ENCODE measurements around the gene PDIA5. TPM values are rescaled to one million over a fixed set of nuclear protein-coding genes. Genes with fewer than 3 reads are reported as not detected.

Gene PDIA5
- total RNA-seq, 1 experiment from 2014 or later, result 41.5 TPM

DNA sequence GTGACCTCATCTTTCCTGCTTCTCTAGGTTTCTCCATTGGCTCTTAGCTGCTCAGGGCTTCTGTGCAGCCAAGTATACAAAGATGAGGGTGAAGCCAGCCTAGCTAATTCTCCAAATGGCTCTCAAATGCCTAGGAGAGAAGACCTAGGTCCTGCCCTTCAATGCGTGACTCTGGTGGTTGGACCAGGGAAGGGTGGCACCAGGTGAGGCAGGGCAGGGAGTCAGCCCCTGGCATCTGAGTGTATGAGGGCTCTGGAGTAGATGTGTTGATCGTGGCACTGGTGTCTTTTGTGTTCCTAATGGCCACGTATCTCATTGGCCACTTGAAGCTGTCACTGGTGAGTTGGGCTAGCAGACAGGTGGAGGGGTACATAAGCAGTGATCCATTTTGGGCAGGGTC, 59.8 kb downstream of the PDIA5 start:
- TF ChIP-seq SMAD3 (CRISPR knock-in tag; IDR thresholded peaks at IDR 0.05; ENCODE audit: borderline replicate concordance), result no peak
- TF ChIP-seq, protein P1, sequence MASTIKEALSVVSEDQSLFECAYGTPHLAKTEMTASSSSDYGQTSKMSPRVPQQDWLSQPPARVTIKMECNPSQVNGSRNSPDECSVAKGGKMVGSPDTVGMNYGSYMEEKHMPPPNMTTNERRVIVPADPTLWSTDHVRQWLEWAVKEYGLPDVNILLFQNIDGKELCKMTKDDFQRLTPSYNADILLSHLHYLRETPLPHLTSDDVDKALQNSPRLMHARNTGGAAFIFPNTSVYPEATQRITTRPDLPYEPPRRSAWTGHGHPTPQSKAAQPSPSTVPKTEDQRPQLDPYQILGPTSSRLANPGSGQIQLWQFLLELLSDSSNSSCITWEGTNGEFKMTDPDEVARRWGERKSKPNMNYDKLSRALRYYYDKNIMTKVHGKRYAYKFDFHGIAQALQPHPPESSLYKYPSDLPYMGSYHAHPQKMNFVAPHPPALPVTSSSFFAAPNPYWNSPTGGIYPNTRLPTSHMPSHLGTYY (CRISPR knock-in tag; IDR thresholded peaks at IDR 0.05), result no peak
- TF ChIP-seq, protein P2, sequence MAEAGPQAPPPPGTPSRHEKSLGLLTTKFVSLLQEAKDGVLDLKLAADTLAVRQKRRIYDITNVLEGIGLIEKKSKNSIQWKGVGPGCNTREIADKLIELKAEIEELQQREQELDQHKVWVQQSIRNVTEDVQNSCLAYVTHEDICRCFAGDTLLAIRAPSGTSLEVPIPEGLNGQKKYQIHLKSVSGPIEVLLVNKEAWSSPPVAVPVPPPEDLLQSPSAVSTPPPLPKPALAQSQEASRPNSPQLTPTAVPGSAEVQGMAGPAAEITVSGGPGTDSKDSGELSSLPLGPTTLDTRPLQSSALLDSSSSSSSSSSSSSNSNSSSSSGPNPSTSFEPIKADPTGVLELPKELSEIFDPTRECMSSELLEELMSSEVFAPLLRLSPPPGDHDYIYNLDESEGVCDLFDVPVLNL (CRISPR knock-in tag; IDR thresholded peaks at IDR 0.05; ENCODE audit: borderline replicate concordance, low read depth), result no peak
- no peak for TF ChIP-seq ZNF396 (CRISPR knock-in tag; IDR thresholded peaks at IDR 0.05; ENCODE audit: borderline replicate concordance)
- TF ChIP-seq ETV6 (CRISPR knock-in tag; IDR thresholded peaks at IDR 0.05), result no peak
- no peak for TF ChIP-seq ELF4 (CRISPR knock-in tag; IDR thresholded peaks at IDR 0.05; ENCODE audit: low read depth)
- TF ChIP-seq, protein P3, sequence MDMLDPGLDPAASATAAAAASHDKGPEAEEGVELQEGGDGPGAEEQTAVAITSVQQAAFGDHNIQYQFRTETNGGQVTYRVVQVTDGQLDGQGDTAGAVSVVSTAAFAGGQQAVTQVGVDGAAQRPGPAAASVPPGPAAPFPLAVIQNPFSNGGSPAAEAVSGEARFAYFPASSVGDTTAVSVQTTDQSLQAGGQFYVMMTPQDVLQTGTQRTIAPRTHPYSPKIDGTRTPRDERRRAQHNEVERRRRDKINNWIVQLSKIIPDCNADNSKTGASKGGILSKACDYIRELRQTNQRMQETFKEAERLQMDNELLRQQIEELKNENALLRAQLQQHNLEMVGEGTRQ (CRISPR knock-in tag; IDR thresholded peaks at IDR 0.05), result no peak
- Mint-ChIP-seq H3K4me3 (no peak overlapping the region), H3K27me3 (ENCODE audit: low read depth) (no peaks in the 10 kb centered on the region), H3K9me3 (no peaks in the 10 kb centered on the region), H3K4me1 (peaks cover 10% of the 10 kb centered on the region), H3K36me3 (peaks cover 29% of the 10 kb centered on the region), H3K27ac (no peak overlapping the region)
- CTCF ChIA-PET, result interaction anchor here (0.7 to 1.8 kb wide), 3 partner anchors 14 to 171 kb away, joined by 3 to 4 read pairs (median 3); no protein-coding TSS in a partner anchor
- DNase-seq (ENCODE audit: low spot score), result no peak
- POLR2A ChIA-PET, result no interaction called here
- ATAC-seq, result no peak

DNA sequence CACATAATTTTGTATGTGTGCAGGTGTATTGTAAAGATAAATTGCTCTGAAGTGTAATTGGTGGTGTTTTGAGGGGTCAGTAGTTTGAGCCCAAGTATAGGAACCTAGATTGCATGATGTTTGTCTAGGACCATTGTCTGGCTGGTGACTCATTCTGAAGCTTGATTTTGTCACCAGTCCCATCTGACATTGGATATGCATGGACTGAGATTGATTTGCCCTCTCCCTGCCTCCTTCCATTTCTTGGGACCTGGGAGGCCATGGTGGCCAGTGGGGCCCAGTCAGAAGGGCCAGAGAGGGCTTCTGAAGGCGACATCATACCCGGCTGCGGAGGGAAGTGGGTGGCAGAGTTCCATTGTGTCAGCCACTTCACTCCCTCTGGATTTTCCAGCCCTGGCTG, 62.3 kb downstream of the PDIA5 start:
- TF ChIP-seq, protein P3 (CRISPR knock-in tag; IDR thresholded peaks at IDR 0.05), result no peak
- TF ChIP-seq ATF1 (CRISPR knock-in tag; IDR thresholded peaks at IDR 0.05) (no peak), KAT7 (CRISPR knock-in tag; IDR thresholded peaks at IDR 0.05; ENCODE audit: borderline replicate concordance) (no peak), CREB1 (CRISPR knock-in tag; IDR thresholded peaks at IDR 0.05) (no peak), GRHL2 (CRISPR knock-in tag; IDR thresholded peaks at IDR 0.05; ENCODE audit: insufficient replicate concordance, severe bottlenecking) (no peak), MXD4 (CRISPR knock-in tag; IDR thresholded peaks at IDR 0.05; ENCODE audit: borderline replicate concordance) (no peak), IRF2 (CRISPR knock-in tag; IDR thresholded peaks at IDR 0.05; ENCODE audit: borderline replicate concordance, low read depth) (no peak), TEAD4 (CRISPR knock-in tag; IDR thresholded peaks at IDR 0.05) (no peak), NFE2L1 (CRISPR knock-in tag; IDR thresholded peaks at IDR 0.05) (no peak)
- TF ChIP-seq, protein P2 (CRISPR knock-in tag; IDR thresholded peaks at IDR 0.05; ENCODE audit: borderline replicate concordance, low read depth), result no peak
- TF ChIP-seq, protein P4, sequence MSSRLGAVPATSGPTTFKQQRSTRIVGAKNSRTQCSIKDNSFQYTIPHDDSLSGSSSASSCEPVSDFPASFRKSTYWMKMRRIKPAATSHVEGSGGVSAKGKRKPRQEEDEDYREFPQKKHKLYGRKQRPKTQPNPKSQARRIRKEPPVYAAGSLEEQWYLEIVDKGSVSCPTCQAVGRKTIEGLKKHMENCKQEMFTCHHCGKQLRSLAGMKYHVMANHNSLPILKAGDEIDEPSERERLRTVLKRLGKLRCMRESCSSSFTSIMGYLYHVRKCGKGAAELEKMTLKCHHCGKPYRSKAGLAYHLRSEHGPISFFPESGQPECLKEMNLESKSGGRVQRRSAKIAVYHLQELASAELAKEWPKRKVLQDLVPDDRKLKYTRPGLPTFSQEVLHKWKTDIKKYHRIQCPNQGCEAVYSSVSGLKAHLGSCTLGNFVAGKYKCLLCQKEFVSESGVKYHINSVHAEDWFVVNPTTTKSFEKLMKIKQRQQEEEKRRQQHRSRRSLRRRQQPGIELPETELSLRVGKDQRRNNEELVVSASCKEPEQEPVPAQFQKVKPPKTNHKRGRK (CRISPR knock-in tag; IDR thresholded peaks at IDR 0.05; ENCODE audit: borderline replicate concordance), result no peak
- TF ChIP-seq, protein P5, sequence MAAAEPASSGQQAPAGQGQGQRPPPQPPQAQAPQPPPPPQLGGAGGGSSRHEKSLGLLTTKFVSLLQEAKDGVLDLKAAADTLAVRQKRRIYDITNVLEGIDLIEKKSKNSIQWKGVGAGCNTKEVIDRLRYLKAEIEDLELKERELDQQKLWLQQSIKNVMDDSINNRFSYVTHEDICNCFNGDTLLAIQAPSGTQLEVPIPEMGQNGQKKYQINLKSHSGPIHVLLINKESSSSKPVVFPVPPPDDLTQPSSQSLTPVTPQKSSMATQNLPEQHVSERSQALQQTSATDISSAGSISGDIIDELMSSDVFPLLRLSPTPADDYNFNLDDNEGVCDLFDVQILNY (CRISPR knock-in tag; IDR thresholded peaks at IDR 0.05), result no peak
- TF ChIP-seq, protein P6, sequence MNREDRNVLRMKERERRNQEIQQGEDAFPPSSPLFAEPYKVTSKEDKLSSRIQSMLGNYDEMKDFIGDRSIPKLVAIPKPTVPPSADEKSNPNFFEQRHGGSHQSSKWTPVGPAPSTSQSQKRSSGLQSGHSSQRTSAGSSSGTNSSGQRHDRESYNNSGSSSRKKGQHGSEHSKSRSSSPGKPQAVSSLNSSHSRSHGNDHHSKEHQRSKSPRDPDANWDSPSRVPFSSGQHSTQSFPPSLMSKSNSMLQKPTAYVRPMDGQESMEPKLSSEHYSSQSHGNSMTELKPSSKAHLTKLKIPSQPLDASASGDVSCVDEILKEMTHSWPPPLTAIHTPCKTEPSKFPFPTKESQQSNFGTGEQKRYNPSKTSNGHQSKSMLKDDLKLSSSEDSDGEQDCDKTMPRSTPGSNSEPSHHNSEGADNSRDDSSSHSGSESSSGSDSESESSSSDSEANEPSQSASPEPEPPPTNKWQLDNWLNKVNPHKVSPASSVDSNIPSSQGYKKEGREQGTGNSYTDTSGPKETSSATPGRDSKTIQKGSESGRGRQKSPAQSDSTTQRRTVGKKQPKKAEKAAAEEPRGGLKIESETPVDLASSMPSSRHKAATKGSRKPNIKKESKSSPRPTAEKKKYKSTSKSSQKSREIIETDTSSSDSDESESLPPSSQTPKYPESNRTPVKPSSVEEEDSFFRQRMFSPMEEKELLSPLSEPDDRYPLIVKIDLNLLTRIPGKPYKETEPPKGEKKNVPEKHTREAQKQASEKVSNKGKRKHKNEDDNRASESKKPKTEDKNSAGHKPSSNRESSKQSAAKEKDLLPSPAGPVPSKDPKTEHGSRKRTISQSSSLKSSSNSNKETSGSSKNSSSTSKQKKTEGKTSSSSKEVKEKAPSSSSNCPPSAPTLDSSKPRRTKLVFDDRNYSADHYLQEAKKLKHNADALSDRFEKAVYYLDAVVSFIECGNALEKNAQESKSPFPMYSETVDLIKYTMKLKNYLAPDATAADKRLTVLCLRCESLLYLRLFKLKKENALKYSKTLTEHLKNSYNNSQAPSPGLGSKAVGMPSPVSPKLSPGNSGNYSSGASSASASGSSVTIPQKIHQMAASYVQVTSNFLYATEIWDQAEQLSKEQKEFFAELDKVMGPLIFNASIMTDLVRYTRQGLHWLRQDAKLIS (CRISPR knock-in tag; IDR thresholded peaks at IDR 0.05; ENCODE audit: borderline replicate concordance), result no peak
- Mint-ChIP-seq H3K9me3 (no peaks in the 10 kb centered on the region), H3K27ac (no peak overlapping the region), H3K4me3 (no peak overlapping the region), H3K27me3 (ENCODE audit: low read depth) (no peaks in the 10 kb centered on the region), H3K36me3 (peaks cover 31% of the 10 kb centered on the region), H3K4me1 (peaks cover 6% of the 10 kb centered on the region; the same call in 1 of the 2 replicates)
- ATAC-seq (no peak), DNase-seq (ENCODE audit: low spot score) (no peak)
- ChIA-PET CTCF (no interaction called here), POLR2A (no interaction called here)

Measured in WTC11 (cell line).